Measurements from ENCODE around the gene GGACT.
"Not testable (repeated sequence)": the region's sequence is repeated elsewhere in the genome, so short reads cannot be mapped to it uniquely, and the experiment has no call there.

Gene GGACT

GRCh38 chr13:100588331-100589177 lies at the start of gene GGACT:
Gene GGACT, minus strand, starts transcription at chr13:100588789. Its CDS starts 56,198 bp downstream, at chr13:100532591.
- DNase-seq (ENCODE audit: low read depth in 3 of 3) = peak; percentile 70 to 76 (median 74)

GRCh38 chr13:100637796-100638195 lies 49.2 kb upstream of the GGACT start:
- no peak for DNase-seq (ENCODE audit: low read depth in 3 of 3)

GRCh38 chr13:100637380-100637779 lies 48.8 kb upstream of the GGACT start:
- DNase-seq (ENCODE audit: low read depth in 3 of 3) = no peak

- no peak for DNase-seq (ENCODE audit: low read depth in 3 of 3)
Measured at GRCh38 chr13:100636441-100636840, 47.9 kb upstream of the GGACT start.

GRCh38 chr13:100636004-100636403 lies 47.4 kb upstream of the GGACT start:
- DNase-seq (ENCODE audit: low read depth in 3 of 3) = no peak

GRCh38 chr13:100634696-100635095 lies 46.1 kb upstream of the GGACT start:
- no peak for DNase-seq (ENCODE audit: low read depth in 3 of 3)

- no peak for DNase-seq (ENCODE audit: low read depth in 3 of 3)
Measured at GRCh38 chr13:100633461-100633860, 44.9 kb upstream of the GGACT start.

GRCh38 chr13:100630555-100630954 lies 42.0 kb upstream of the GGACT start:
- no peak for DNase-seq (ENCODE audit: low read depth in 3 of 3)

- no peak for DNase-seq (ENCODE audit: low read depth in 3 of 3)
Measured at GRCh38 chr13:100627120-100627519, 38.5 kb upstream of the GGACT start.

GRCh38 chr13:100625447-100625846 lies 36.9 kb upstream of the GGACT start:
- DNase-seq (ENCODE audit: low read depth in 3 of 3) = no peak

- DNase-seq (ENCODE audit: low read depth in 3 of 3) = no peak
Measured at GRCh38 chr13:100620792-100621191, 32.2 kb upstream of the GGACT start.

GRCh38 chr13:100619940-100620339 lies 31.4 kb upstream of the GGACT start:
- no peak for DNase-seq (ENCODE audit: low read depth in 3 of 3)

GRCh38 chr13:100618897-100619296 lies 30.3 kb upstream of the GGACT start:
- DNase-seq (ENCODE audit: low read depth in 3 of 3) = not testable (repeated sequence)

GRCh38 chr13:100613031-100613430 lies 24.4 kb upstream of the GGACT start:
- no peak for DNase-seq (ENCODE audit: low read depth in 3 of 3)

- no peak for DNase-seq (ENCODE audit: low read depth in 3 of 3)
Measured at GRCh38 chr13:100611678-100612492, 23.3 kb upstream of the GGACT start.

- DNase-seq (ENCODE audit: low read depth in 3 of 3) = no peak
Measured at GRCh38 chr13:100610391-100611347, 22.1 kb upstream of the GGACT start.

- DNase-seq (ENCODE audit: low read depth in 3 of 3) = no peak
Measured at GRCh38 chr13:100608906-100609305, 20.3 kb upstream of the GGACT start.

GRCh38 chr13:100608489-100608888 lies 19.9 kb upstream of the GGACT start:
- no peak for DNase-seq (ENCODE audit: low read depth in 3 of 3)

- no peak for DNase-seq (ENCODE audit: low read depth in 3 of 3)
Measured at GRCh38 chr13:100604918-100605710, 16.5 kb upstream of the GGACT start.

- DNase-seq (ENCODE audit: low read depth in 3 of 3) = no peak
Measured at GRCh38 chr13:100602493-100603111, 14.0 kb upstream of the GGACT start.
